ENCODE data around the gene PPIG.

PPIG gene

GRCh38 chr2:169663247-169663646 is 79.1 kb downstream of the PPIG start:
- no peak for TF ChIP-seq CTCF (IDR thresholded peaks at IDR 0.05; ENCODE audit: insufficient read depth, low read length, missing control alignments)
- ChIA-PET POLR2A (interaction anchor here (0.7 kb wide), 1 partner anchor 136 kb away, joined by 3 read pairs; the partner anchor contains the start of gene SSB), CTCF (no interaction called here)
- no peak for DNase-seq (ENCODE audit: low read depth, low spot score)
- H3K4me3 ChIP-seq (ENCODE audit: low read depth, low read length) = no peak overlapping the region

GRCh38 chr2:169664600-169664977 is 80.4 kb downstream of the PPIG start:
- no peak overlapping the region for H3K4me3 ChIP-seq (ENCODE audit: low read depth, low read length)
- no peak for DNase-seq (ENCODE audit: low read depth, low spot score)
- TF ChIP-seq CTCF (IDR thresholded peaks at IDR 0.05; ENCODE audit: insufficient read depth, low read length, missing control alignments) = no peak
- ChIA-PET CTCF (no interaction called here), POLR2A (no interaction called here)

- no peak for TF ChIP-seq CTCF (IDR thresholded peaks at IDR 0.05; ENCODE audit: insufficient read depth, low read length, missing control alignments)
- no peak for DNase-seq (ENCODE audit: low read depth, low spot score)
- POLR2A ChIA-PET = interaction anchor here (0.9 kb wide), 1 partner anchor 9 kb away, joined by 3 read pairs; no protein-coding TSS in a partner anchor
- no peak overlapping the region for H3K4me3 ChIP-seq (ENCODE audit: low read depth, low read length)
- CTCF ChIA-PET = no interaction called here
Measured at GRCh38 chr2:169664978-169665930, 81.1 kb downstream of the PPIG start.

DNA sequence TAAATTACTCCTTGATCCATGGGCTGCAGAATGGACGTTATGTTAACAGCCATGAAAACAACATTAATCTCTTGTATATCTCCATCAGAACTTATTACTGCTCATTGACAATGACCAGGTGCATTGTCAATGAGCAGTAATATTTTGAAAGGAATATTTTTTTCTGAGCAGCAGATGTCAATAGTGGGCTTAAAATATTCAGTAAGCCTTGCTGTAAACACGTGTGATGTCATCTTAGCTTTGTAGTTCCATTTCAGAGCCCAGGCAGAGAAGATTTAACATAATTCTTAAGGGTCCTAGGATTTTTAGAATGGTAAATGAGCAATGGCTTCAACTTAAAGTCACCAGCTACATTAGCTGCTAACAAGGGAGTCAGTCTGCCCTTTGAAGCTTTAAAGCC is 83.4 kb downstream of the PPIG start:
- H3K4me3 ChIP-seq (ENCODE audit: low read depth, low read length) = no peak overlapping the region
- no peak for DNase-seq (ENCODE audit: low read depth, low spot score)
- ChIA-PET CTCF (interaction anchor here (1.1 kb wide), 1 partner anchor 19 kb away, joined by 3 read pairs; no protein-coding TSS in a partner anchor), POLR2A (no interaction called here)
- TF ChIP-seq CTCF (IDR thresholded peaks at IDR 0.05; ENCODE audit: insufficient read depth, low read length, missing control alignments) = no peak

- H3K4me3 ChIP-seq (ENCODE audit: low read depth, low read length) = no peak overlapping the region
- CTCF ChIA-PET = no interaction called here
- no peak for DNase-seq (ENCODE audit: low read depth, low spot score)
- POLR2A ChIA-PET = no interaction called here
- no peak for TF ChIP-seq CTCF (IDR thresholded peaks at IDR 0.05; ENCODE audit: insufficient read depth, low read length, missing control alignments)
Measured at GRCh38 chr2:169670215-169670651, 86.1 kb downstream of the PPIG start.

- CTCF ChIA-PET = no interaction called here
- no peak for DNase-seq (ENCODE audit: low read depth, low spot score)
- H3K4me3 ChIP-seq (ENCODE audit: low read depth, low read length) = no peak overlapping the region
- TF ChIP-seq CTCF (IDR thresholded peaks at IDR 0.05; ENCODE audit: insufficient read depth, low read length, missing control alignments) = no peak
- POLR2A ChIA-PET = no interaction called here
Measured at GRCh38 chr2:169670937-169671336, 86.8 kb downstream of the PPIG start.
